Keratinocyte (primary cell): ENCODE data around the gene TRIM9. TPM values are rescaled to one million over a fixed set of nuclear protein-coding genes. Genes with fewer than 3 reads are reported as not detected.

ENCODE experiments used
- DNase-seq: peaks from one replicate; pipeline ENCODE4 v3.0.0-alpha.2; 2011; ENCODE audit warnings: low read depth, missing footprints, low spot score
- FAIRE-seq: peaks from 2 replicates; lab custom pipeline; 2011; peaks lifted over from hg19 to GRCh38; lab: Jason Lieb, UNC
- H2AFZ ChIP-seq: 2 replicates; pipeline ENCODE4 v1.6.0; 2012; ENCODE audit warnings: low read length, control low read depth, inconsistent platforms; ENCODE audit not compliant: control insufficient read depth
- H3K27ac ChIP-seq: 2 replicates; pipeline ENCODE4 v1.5.1; 2011; ENCODE audit warnings: low read length; ENCODE audit not compliant: control insufficient read depth, insufficient read depth
- H3K27me3 ChIP-seq: 3 replicates; pipeline ENCODE4 v1.6.0; 2011; ENCODE audit warnings: low read length; ENCODE audit not compliant: control insufficient read depth, insufficient read depth; ENCODE audit errors: extremely low read depth
- H3K36me3 ChIP-seq, 2 experiments: 2 replicates in 1 of 2; 3 replicates in 1 of 2; pipeline ENCODE4 v1.5.1; 2011; ENCODE audit warnings: low read length in 2 of 2, mild to moderate bottlenecking in 1 of 2; ENCODE audit not compliant: control insufficient read depth in 2 of 2, insufficient read depth in 2 of 2; ENCODE audit errors: extremely low read depth in 1 of 2
- H3K4me1 ChIP-seq: 3 replicates; pipeline ENCODE4 v1.5.1; 2011; ENCODE audit warnings: low read length; ENCODE audit not compliant: control insufficient read depth, insufficient read depth; ENCODE audit errors: extremely low read depth
- H3K4me2 ChIP-seq: 3 replicates; pipeline ENCODE4 v1.6.0; 2011; ENCODE audit warnings: low read depth, low read length; ENCODE audit not compliant: control insufficient read depth, insufficient read depth; ENCODE audit errors: extremely low read depth
- H3K4me3 ChIP-seq, 3 experiments: fragments of 200-600 bp in 1 of 3; sonication (generic) in 1 of 3; 2 replicates in 2 of 3; 3 replicates in 1 of 3; pipeline ENCODE4 v1.5.1; 2011 to 2016; ENCODE audit warnings: low read length in 3 of 3, mild to moderate bottlenecking in 3 of 3, control low read depth in 2 of 3, inconsistent platforms in 1 of 3, low read depth in 1 of 3, mixed read lengths in 1 of 3, mixed run types in 1 of 3, moderate library complexity in 1 of 3; ENCODE audit not compliant: control insufficient read depth in 2 of 3, insufficient read depth in 2 of 3; ENCODE audit errors: extremely low read depth in 1 of 3
- H3K79me2 ChIP-seq: 2 replicates; pipeline ENCODE4 v1.6.0; 2012; ENCODE audit warnings: low read length; ENCODE audit not compliant: control insufficient read depth, insufficient read depth
- H3K9ac ChIP-seq: 3 replicates; pipeline ENCODE4 v1.6.0; 2011; ENCODE audit warnings: low read length; ENCODE audit not compliant: control insufficient read depth, insufficient read depth; ENCODE audit errors: extremely low read depth
- H3K9me1 ChIP-seq: 3 replicates; pipeline ENCODE4 v1.6.0; 2011; ENCODE audit warnings: low read length; ENCODE audit not compliant: control insufficient read depth, insufficient read depth; ENCODE audit errors: extremely low read depth
- H3K9me3 ChIP-seq: 2 replicates; pipeline ENCODE4 v1.5.1; 2012; ENCODE audit warnings: low read depth, low read length; ENCODE audit not compliant: control insufficient read depth
- H4K20me1 ChIP-seq: 3 replicates; pipeline ENCODE4 v1.6.0; 2011; ENCODE audit warnings: low read length; ENCODE audit not compliant: control insufficient read depth, insufficient read depth; ENCODE audit errors: extremely low read depth
- CTCF ChIP-seq, 3 experiments: IDR thresholded peaks in 1 of 3; conservative IDR thresholded peaks in 1 of 3; optimal IDR thresholded peaks in 1 of 3; 2 replicates in 2 of 3; 3 replicates in 1 of 3; pipeline versions ENCODE3 to v1.5.1; 2011; ENCODE audit warnings: low read length in 3 of 3, mild to moderate bottlenecking in 3 of 3, moderate library complexity in 2 of 3, control low read depth in 1 of 3, inconsistent platforms in 1 of 3; ENCODE audit not compliant: insufficient read depth in 2 of 3; ENCODE audit errors: extremely low read depth in 1 of 3
- EZH2 ChIP-seq: IDR thresholded peaks from one replicate; pipeline ENCODE4 v1.6.1; 2012; ENCODE audit warnings: inconsistent platforms, mild to moderate bottlenecking, low read length, moderate library complexity
- dilution Hi-C: fragments of 300-500 bp; cut with MboI; formaldehyde crosslinking; loops from one replicate; pipeline ENCODE4 v1.7.0; 2020; ENCODE audit warnings: low sequenced_read_pairs; ENCODE audit not compliant: extremely low pct_ligation_motif_present
- polyA plus RNA-seq, 5 experiments: library from polyadenylated mRNA; depleted of rRNA in 3 of 5; stranded (reverse) in 3 of 5; stranded (forward) in 1 of 5; unstranded in 1 of 5; fragments of >200 nt; gene quantifications; 1 replicate in 1 of 5; 2 replicates in 3 of 5; 3 replicates in 1 of 5; pipeline versions ENCODE4 v1.2.1 to v1.2.3, GENCODE V29; 2011 to 2012; ENCODE audit warnings: missing spikeins in 2 of 5, low read depth in 1 of 5, low replicate concordance in 1 of 5

The TRIM9 gene
- polyA plus RNA-seq, 1 donor (not counting 4 experiments of a cell fraction or from before 2014, with no cell fraction given) = 0.04 TPM

GRCh38 chr14:50955373-50956043 is 139.4 kb downstream of the TRIM9 start:
- H3K4me1 ChIP-seq = peaks cover 14% of the 10 kb centered on the region
- no peaks in the 10 kb centered on the region for H3K27me3 ChIP-seq
- peak; percentile 96 for DNase-seq
- H3K4me3 ChIP-seq = peak overlapping the region in 2 of 3 experiments; percentile 22 to 55
- dilution Hi-C loops = no loop called here
- H4K20me1 ChIP-seq = no peaks in the 10 kb centered on the region
- peak overlapping the region; percentile 78 for H3K4me2 ChIP-seq
- peak overlapping the region; percentile 62 for H3K9ac ChIP-seq
- peak; percentile 66 to 78 (median 77) for TF ChIP-seq CTCF (optimal IDR thresholded peaks at IDR 0.05 in 1 of 3, IDR thresholded peaks at IDR 0.05 in 1 of 3, conservative IDR thresholded peaks at IDR 0.05 in 1 of 3; ENCODE audit: extremely low read depth in 1 of 3, insufficient read depth in 2 of 3, low read length in 3 of 3)
- TF ChIP-seq EZH2 = no peak
- H3K79me2 ChIP-seq = no peaks in the 10 kb centered on the region
- no peaks in the 10 kb centered on the region for H3K36me3 ChIP-seq
- FAIRE-seq = peak; percentile 94
- H2AFZ ChIP-seq = peak overlapping the region; percentile 70
- peak overlapping the region; percentile 93 for H3K27ac ChIP-seq
- no peaks in the 10 kb centered on the region for H3K9me3 ChIP-seq
- no peaks in the 10 kb centered on the region for H3K9me1 ChIP-seq

GRCh38 chr14:50954811-50955372 is 140.0 kb downstream of the TRIM9 start:
- DNase-seq (no peak), FAIRE-seq (peak; percentile 85)
- Histone ChIP-seq H3K4me2 (peak overlapping the region; percentile 78), H3K9ac (peak overlapping the region; percentile 62), H3K27me3 (no peaks in the 10 kb centered on the region), H2AFZ (peak overlapping the region; percentile 91), H3K4me3 (peak overlapping the region in 2 of 3 experiments; percentile 33 to 55), H3K9me3 (no peaks in the 10 kb centered on the region), H3K9me1 (no peaks in the 10 kb centered on the region), H4K20me1 (no peaks in the 10 kb centered on the region), H3K27ac (peak overlapping the region; percentile 93), H3K36me3 (no peaks in the 10 kb centered on the region), H3K79me2 (no peaks in the 10 kb centered on the region), H3K4me1 (peaks cover 14% of the 10 kb centered on the region)
- TF ChIP-seq EZH2 (no peak), CTCF (optimal IDR thresholded peaks at IDR 0.05 in 1 of 3, IDR thresholded peaks at IDR 0.05 in 1 of 3, conservative IDR thresholded peaks at IDR 0.05 in 1 of 3; ENCODE audit: extremely low read depth in 1 of 3, insufficient read depth in 2 of 3, low read length in 3 of 3) (peak; percentile 50 to 72 (median 58))
- dilution Hi-C loops = no loop called here
